GM15510 (cell line): ENCODE measurements around the gene TTC9.

Experiments used
- POLR2A ChIP-seq: IDR thresholded peaks from 3 replicates; pipeline ENCODE4 v1.6.1; 2011; ENCODE audit warnings: borderline replicate concordance; ENCODE audit not compliant: insufficient read length; ENCODE audit errors: extremely low read depth

The TTC9 gene

GRCh38 chr14:70635971-70636595, 5.6 kb upstream of the TTC9 start:
- TF ChIP-seq POLR2A = no peak

GRCh38 chr14:70638416-70638815, 3.3 kb upstream of the TTC9 start:
- no peak for TF ChIP-seq POLR2A

- TF ChIP-seq POLR2A = peak; percentile 54
These were observed 673 bp upstream of the TTC9 start for GRCh38 chr14:70640938-70641547.

GRCh38 chr14:70642303-70643235, 853 bp downstream of the TTC9 start:
- peak; percentile 71 for TF ChIP-seq POLR2A

- TF ChIP-seq POLR2A = no peak
These were observed 2.3 kb downstream of the TTC9 start for GRCh38 chr14:70643967-70644366.

- TF ChIP-seq POLR2A = no peak
These were observed 4.2 kb downstream of the TTC9 start for GRCh38 chr14:70645892-70646291.

- no peak for TF ChIP-seq POLR2A
These were observed 5.0 kb downstream of the TTC9 start for GRCh38 chr14:70646705-70647104.

- TF ChIP-seq POLR2A = no peak
These were observed 6.6 kb downstream of the TTC9 start for GRCh38 chr14:70648346-70648745.

- no peak for TF ChIP-seq POLR2A
These were observed 8.1 kb downstream of the TTC9 start for GRCh38 chr14:70649803-70650202.

- no peak for TF ChIP-seq POLR2A
These were observed 9.8 kb downstream of the TTC9 start for GRCh38 chr14:70651522-70651921.

- no peak for TF ChIP-seq POLR2A
These were observed 11.2 kb downstream of the TTC9 start for GRCh38 chr14:70652871-70653270.

GRCh38 chr14:70653662-70654061, 11.9 kb downstream of the TTC9 start:
- no peak for TF ChIP-seq POLR2A

- TF ChIP-seq POLR2A = no peak
These were observed 12.9 kb downstream of the TTC9 start for GRCh38 chr14:70654632-70655031.

GRCh38 chr14:70655110-70655826, 13.6 kb downstream of the TTC9 start:
- peak; percentile 35 for TF ChIP-seq POLR2A

- TF ChIP-seq POLR2A = no peak
These were observed 17.2 kb downstream of the TTC9 start for GRCh38 chr14:70658899-70659298.
